Hepatocyte (in vitro differentiated cells): ENCODE data around the gene RIBC2.

Experiments used
- EZH2 ChIP-seq: fragments of 200-600 bp; sonication (generic); IDR thresholded peaks from 2 replicates; pipeline ENCODE4 v1.6.1; 2016; ENCODE audit warnings: antibody characterized with exemption, mild to moderate bottlenecking, borderline replicate concordance
- TF ChIP-seq, protein P1 (sequence below): fragments of 200-600 bp; sonication (generic); IDR thresholded peaks from 2 replicates; pipeline ENCODE4 v1.5.1; 2016; ENCODE audit warnings: antibody characterized with exemption, mild to moderate bottlenecking; ENCODE audit not compliant: poor library complexity

DNA sequence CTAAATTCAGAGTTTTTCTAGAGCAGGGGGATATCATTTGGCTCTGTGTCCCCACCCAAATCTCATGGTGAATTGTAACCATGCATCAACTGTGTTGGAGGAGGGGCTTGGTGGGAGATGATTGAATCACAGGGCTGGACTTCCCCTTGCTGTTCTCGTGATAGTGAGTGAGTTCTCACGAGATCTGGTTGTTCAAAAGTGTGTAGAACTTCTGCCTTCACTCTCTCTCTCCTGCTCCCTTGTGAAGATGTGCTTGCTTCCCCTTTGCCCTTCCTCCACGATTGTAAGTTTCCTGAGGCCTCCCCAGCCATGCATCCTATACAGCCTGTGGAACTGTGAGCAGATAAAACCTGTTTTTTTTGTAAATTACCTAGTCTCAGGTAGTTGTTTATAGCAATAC, 67.2 kb downstream of the RIBC2 start:
- TF ChIP-seq, protein P1, sequence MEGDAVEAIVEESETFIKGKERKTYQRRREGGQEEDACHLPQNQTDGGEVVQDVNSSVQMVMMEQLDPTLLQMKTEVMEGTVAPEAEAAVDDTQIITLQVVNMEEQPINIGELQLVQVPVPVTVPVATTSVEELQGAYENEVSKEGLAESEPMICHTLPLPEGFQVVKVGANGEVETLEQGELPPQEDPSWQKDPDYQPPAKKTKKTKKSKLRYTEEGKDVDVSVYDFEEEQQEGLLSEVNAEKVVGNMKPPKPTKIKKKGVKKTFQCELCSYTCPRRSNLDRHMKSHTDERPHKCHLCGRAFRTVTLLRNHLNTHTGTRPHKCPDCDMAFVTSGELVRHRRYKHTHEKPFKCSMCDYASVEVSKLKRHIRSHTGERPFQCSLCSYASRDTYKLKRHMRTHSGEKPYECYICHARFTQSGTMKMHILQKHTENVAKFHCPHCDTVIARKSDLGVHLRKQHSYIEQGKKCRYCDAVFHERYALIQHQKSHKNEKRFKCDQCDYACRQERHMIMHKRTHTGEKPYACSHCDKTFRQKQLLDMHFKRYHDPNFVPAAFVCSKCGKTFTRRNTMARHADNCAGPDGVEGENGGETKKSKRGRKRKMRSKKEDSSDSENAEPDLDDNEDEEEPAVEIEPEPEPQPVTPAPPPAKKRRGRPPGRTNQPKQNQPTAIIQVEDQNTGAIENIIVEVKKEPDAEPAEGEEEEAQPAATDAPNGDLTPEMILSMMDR = no peak
- TF ChIP-seq EZH2 = no peak
